Ishikawa (cell line): ENCODE measurements around the gene ZDHHC19.

Source experiments
- CREB1 ChIP-seq: IDR thresholded peaks from 2 replicates; pipeline ENCODE4 v1.6.1; 2012; ENCODE audit warnings: low read depth
- EP300 ChIP-seq: IDR thresholded peaks from 2 replicates; pipeline ENCODE4 v1.6.1; 2012; ENCODE audit warnings: borderline replicate concordance
- NFIC ChIP-seq: IDR thresholded peaks from 2 replicates; pipeline ENCODE4 v1.6.1; 2012
- RAD21 ChIP-seq: IDR thresholded peaks from 2 replicates; pipeline ENCODE4 v1.6.1; 2012; ENCODE audit warnings: low read depth
- REST ChIP-seq: IDR thresholded peaks from 2 replicates; pipeline ENCODE4 v1.6.1; 2012; ENCODE audit warnings: low read depth, mild to moderate bottlenecking
- TAF1 ChIP-seq: IDR thresholded peaks from 2 replicates; pipeline ENCODE4 v1.6.1; 2012; ENCODE audit warnings: low read depth, mild to moderate bottlenecking
- TCF12 ChIP-seq: IDR thresholded peaks from 2 replicates; pipeline ENCODE4 v1.6.1; 2012; ENCODE audit warnings: low read depth
- YY1 ChIP-seq: IDR thresholded peaks from 2 replicates; pipeline ENCODE4 v1.6.1; 2012; ENCODE audit warnings: low read depth

DNA sequence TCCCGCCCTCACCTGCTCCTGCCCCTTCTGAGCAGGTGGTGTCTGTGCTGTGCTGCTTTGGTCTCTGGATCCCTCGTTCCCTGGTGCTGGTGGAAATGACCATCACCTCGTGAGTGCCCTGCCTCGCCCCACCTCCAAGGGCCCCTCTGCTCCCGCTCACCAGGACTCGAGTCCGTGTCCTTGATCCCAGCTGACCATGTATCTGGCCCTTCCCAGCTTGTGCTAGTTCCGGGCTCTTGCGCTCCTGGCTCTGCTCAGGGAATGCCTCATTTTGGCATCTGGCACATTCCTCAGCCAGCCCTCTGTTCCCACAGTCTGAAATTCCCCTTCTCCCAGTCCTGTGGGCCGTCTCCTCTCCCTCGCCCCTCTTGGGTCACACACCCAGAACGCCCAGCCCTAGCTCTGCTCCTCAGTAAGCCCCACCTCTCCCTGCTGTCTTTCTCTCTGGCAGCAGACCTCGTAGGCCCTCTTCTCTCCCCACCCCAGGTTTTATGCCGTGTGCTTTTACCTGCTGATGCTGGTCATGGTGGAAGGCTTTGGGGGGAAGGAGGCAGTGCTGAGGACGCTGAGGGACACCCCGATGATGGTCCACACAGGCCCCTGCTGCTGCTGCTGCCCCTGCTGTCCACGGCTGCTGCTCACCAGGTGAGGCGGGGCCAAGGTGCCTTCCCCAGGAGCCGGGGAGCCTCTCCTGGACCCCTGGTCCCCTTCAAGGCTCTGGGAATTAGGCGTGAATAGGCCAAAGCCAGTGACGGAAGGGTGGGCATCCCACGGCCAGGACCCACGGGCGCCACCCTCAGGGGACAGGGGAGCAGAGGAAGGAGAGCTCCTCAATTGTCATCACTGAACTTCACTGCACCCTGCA, 16.7 kb upstream of the ZDHHC19 start:
- TF ChIP-seq RAD21 (no peak), YY1 (no peak), REST (no peak), EP300 (no peak), NFIC (no peak), TAF1 (no peak), TCF12 (no peak), CREB1 (no peak)
